Spleen (tissue), 11 donors: ENCODE results near the gene XBP1. TPM values are rescaled to one million over a fixed set of nuclear protein-coding genes. Genes with fewer than 3 reads are reported as not detected.

ENCODE experiments used
- DNase-seq: peaks from one replicate; pipeline ENCODE4 v3.0.0-alpha.2; 2020
- H3K27ac ChIP-seq, 8 donors: fragments of 200-600 bp; sonication (generic) in 7 of 8; 1 replicate in 4 of 8; 2 replicates in 4 of 8; pipeline versions ENCODE4 v1.5.0 to v1.8.0; 2016 to 2021; ENCODE audit warnings: inconsistent platforms in 4 of 8, mild to moderate bottlenecking in 4 of 8, moderate library complexity in 1 of 8
- H3K27me3 ChIP-seq, 7 donors: fragments of 200-600 bp; sonication (generic) in 6 of 7; replicated peaks in 1 of 7; 1 replicate in 4 of 7; 2 replicates in 3 of 7; pipeline versions ENCODE4 v1.5.0 to v1.8.0; 2016 to 2021; ENCODE audit warnings: inconsistent platforms in 3 of 7, mild to moderate bottlenecking in 1 of 7
- H3K36me3 ChIP-seq, 6 donors: fragments of 200-600 bp; sonication (generic) in 5 of 6; 1 replicate in 4 of 6; 2 replicates in 2 of 6; pipeline versions ENCODE4 v1.5.0 to v1.8.0; 2016 to 2021; ENCODE audit warnings: inconsistent platforms in 2 of 6
- H3K4me1 ChIP-seq, 6 donors: fragments of 200-600 bp; sonication (generic) in 5 of 6; 1 replicate in 3 of 6; 2 replicates in 3 of 6; pipeline versions ENCODE4 v1.5.0 to v1.8.0; 2016 to 2021; ENCODE audit warnings: inconsistent platforms in 3 of 6
- H3K4me3 ChIP-seq, 8 donors: fragments of 200-600 bp; sonication (generic) in 7 of 8; 1 replicate in 4 of 8; 2 replicates in 4 of 8; pipeline versions ENCODE4 v1.5.0 to v1.8.0; 2016 to 2021; ENCODE audit warnings: inconsistent platforms in 4 of 8, mild to moderate bottlenecking in 4 of 8, moderate library complexity in 2 of 8
- H3K9me3 ChIP-seq, 8 donors: fragments of 200-600 bp; sonication (generic) in 7 of 8; 1 replicate in 4 of 8; 2 replicates in 4 of 8; pipeline versions ENCODE4 v1.5.0 to v1.8.0; 2016 to 2021; ENCODE audit warnings: inconsistent platforms in 4 of 8
- POLR2A ChIP-seq, 3 donors: fragments of 450-650 bp; IDR thresholded peaks; one replicate each; pipeline ENCODE4 v1.5.1; 2017; ENCODE audit warnings: antibody characterized with exemption in 3 of 3, mild to moderate bottlenecking in 1 of 3
- POLR2AphosphoS5 ChIP-seq, 3 donors: sonication (generic); formaldehyde crosslinking; IDR thresholded peaks; one replicate each; pipeline ENCODE4 v1.5.1; 2017; ENCODE audit warnings: antibody characterized with exemption in 3 of 3
- WGBS, 5 donors: extraction: QIAGEN DNeasy Blood & Tissue Kit in 3 of 5; methylation state at CpG; one replicate each; pipeline versions ENCODE4 v1.1.5 to v1.1.7; 2013 to 2018; 5-methylcytosine and 5-hydroxymethylcytosine counted together
- intact Hi-C: fragments of 100-400 bp; cut with DNase I; formaldehyde crosslinking; loops from one replicate; pipeline ENCODE4 v1.15.0; 2023; ENCODE audit warnings: low total_unique reads
- polyA plus RNA-seq, 3 donors: library from polyadenylated mRNA; stranded (reverse); fragments of 200-250 nt; gene quantifications; one replicate each; pipeline ENCODE4 v1.2.1, GENCODE V29; 2013
- total RNA-seq, 7 donors: library from RNA; depleted of rRNA in 3 of 7; stranded (reverse); fragments of >200 nt in 3 of 7; fragmentation: NEBNext Ultra II Directional in 4 of 7; extraction: Animal tissue kit (Norgen Biotek cat#: 25700) in 4 of 7; gene quantifications; one replicate each; pipeline versions ENCODE4 v1.1.0 to v1.2.1, GENCODE V29; 2016 to 2021
- TF ChIP-seq, protein P1 (sequence below), 11 experiments: fragments of 200-600 bp in 7 of 11; fragments of 450-650 bp in 4 of 11; sonication (generic) in 4 of 11; IDR thresholded peaks in 8 of 11; conservative IDR thresholded peaks in 3 of 11; 1 replicate in 7 of 11; 2 replicates in 4 of 11; pipeline versions ENCODE4 v1.4.0 to v1.8.0; 2016 to 2021; ENCODE audit warnings: antibody characterized with exemption in 11 of 11, inconsistent platforms in 4 of 11, mild to moderate bottlenecking in 1 of 11
- donor health status: healthy with polysubstance abuse.
- donor health status: DM: no; HTN: no; CAD: no; lungs with moderate emphysema.
- donor health status: DM: no; HTN: no; CAD: no.
- donor health status: Bipolar disorder and iron deficiency.
- donor health status: healthy.
- donor health status: DM: no; HTN: no; CAD: no.
- donor health status: DM: yes; HTN: yes; CAD: no.

The XBP1 gene
- total and polyA plus RNA-seq, 10 donors, result 26.8 to 703 (median 219) TPM

DNA sequence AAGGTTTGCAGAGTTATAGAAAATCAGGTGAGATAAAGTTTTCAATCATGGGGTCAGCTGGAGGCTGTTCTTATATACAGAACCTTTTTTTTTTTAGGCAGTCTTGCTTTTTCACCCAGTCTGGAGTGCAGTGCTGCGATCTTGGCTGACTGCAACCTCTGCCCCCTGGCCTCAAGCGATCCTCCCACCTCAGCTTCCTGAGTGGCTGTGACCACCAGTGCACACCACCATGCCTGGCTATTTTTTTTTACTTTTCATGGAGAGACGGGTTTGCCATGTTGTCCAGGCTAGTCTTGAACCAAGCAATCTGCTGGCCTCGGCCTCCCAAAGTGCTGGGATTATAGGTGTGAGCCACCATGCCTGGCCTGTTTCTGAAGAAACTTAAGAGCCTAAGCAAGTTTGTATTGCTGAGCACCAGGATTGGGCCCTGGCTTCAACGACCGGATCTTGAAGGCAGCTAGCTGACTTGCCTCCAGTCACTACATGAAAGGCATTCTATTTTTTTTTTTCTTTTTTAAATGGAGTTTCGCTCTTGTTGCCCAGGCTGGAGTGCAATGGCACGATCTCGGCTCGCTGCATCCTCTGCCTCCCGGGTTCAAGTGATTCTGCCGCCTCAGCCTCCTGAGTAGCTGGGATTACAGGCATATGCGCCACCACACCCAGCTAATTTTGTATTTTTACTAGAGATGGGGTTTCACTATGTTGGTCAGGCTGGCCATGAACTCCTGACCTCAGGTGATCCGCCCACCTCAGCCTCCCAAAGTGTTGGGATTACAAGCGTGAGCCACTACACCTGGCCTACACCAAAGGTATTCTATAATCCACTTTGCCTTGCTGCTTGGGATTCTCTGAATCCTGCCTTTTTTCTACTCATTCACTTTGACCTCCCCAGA lies 7.6 kb downstream of the XBP1 start:
- TF ChIP-seq POLR2A (IDR thresholded peaks at IDR 0.05), result no peak
- peak in 2 of 3 donors; percentile 36 to 49 for TF ChIP-seq POLR2AphosphoS5 (IDR thresholded peaks at IDR 0.05)
- H3K36me3 ChIP-seq, result peaks cover 0 to 77% (median 50%) of the 10 kb centered on the region in 6 donors
- H3K27ac ChIP-seq, result peak overlapping the region in 7 of 8 donors; percentile 3 to 80 (median 45)
- intact Hi-C loops, result no loop called here
- H3K9me3 ChIP-seq, result no peaks in the 10 kb centered on the region
- H3K4me1 ChIP-seq, result peaks cover 32 to 89% (median 73%) of the 10 kb centered on the region in 6 donors
- 70 to 76% (median 72%) methylated on average over 15 of the region's 15 CpGs for WGBS, 5 donors
- peak; percentile 49 for DNase-seq
- H3K27me3 ChIP-seq, result no peaks in the 10 kb centered on the region
- no peak overlapping the region for H3K4me3 ChIP-seq

- Histone ChIP-seq H3K36me3 (peaks cover 0 to 77% (median 53%) of the 10 kb centered on the region in 6 donors), H3K4me1 (peaks cover 25 to 81% (median 65%) of the 10 kb centered on the region in 6 donors), H3K27ac (peak overlapping the region in 7 of 8 donors; percentile 3 to 80 (median 45))
Observed at GRCh38 chr22:28791841-28792490, 8.4 kb downstream of the XBP1 start.

GRCh38 chr22:28791124-28791523 lies 9.2 kb downstream of the XBP1 start:
- DNase-seq, result peak; percentile 15
- TF ChIP-seq POLR2AphosphoS5 (IDR thresholded peaks at IDR 0.05) (no peak), POLR2A (IDR thresholded peaks at IDR 0.05) (no peak)
- TF ChIP-seq, protein P1, sequence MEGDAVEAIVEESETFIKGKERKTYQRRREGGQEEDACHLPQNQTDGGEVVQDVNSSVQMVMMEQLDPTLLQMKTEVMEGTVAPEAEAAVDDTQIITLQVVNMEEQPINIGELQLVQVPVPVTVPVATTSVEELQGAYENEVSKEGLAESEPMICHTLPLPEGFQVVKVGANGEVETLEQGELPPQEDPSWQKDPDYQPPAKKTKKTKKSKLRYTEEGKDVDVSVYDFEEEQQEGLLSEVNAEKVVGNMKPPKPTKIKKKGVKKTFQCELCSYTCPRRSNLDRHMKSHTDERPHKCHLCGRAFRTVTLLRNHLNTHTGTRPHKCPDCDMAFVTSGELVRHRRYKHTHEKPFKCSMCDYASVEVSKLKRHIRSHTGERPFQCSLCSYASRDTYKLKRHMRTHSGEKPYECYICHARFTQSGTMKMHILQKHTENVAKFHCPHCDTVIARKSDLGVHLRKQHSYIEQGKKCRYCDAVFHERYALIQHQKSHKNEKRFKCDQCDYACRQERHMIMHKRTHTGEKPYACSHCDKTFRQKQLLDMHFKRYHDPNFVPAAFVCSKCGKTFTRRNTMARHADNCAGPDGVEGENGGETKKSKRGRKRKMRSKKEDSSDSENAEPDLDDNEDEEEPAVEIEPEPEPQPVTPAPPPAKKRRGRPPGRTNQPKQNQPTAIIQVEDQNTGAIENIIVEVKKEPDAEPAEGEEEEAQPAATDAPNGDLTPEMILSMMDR (IDR thresholded peaks at IDR 0.05 in 8 of 11, conservative IDR thresholded peaks at IDR 0.05 in 3 of 11), result no peak
- intact Hi-C loops, result no loop called here

More at GRCh38 chr22:28791841-28792490, 8.4 kb downstream of the XBP1 start:
- WGBS, 5 donors, result 25 to 58% (median 42%) methylated on average over 3 of the region's 3 CpGs
- no peaks in the 10 kb centered on the region for H3K27me3 ChIP-seq
- no peaks in the 10 kb centered on the region for H3K9me3 ChIP-seq
- H3K4me3 ChIP-seq, result no peak overlapping the region
- no peak for DNase-seq
- intact Hi-C loops, result no loop called here
- TF ChIP-seq POLR2A (IDR thresholded peaks at IDR 0.05) (no peak), POLR2AphosphoS5 (IDR thresholded peaks at IDR 0.05) (no peak)
- TF ChIP-seq, protein P1 (IDR thresholded peaks at IDR 0.05 in 8 of 11, conservative IDR thresholded peaks at IDR 0.05 in 3 of 11), result no peak

GRCh38 chr22:28788601-28789000 lies 11.8 kb downstream of the XBP1 start:
- WGBS, 5 donors, result 64 to 81% (median 74%) methylated on average over 3 of the region's 3 CpGs

More at GRCh38 chr22:28791124-28791523, 9.2 kb downstream of the XBP1 start:
- WGBS, 5 donors, result 92 to 97% (median 94%) methylated on average over 5 of the region's 5 CpGs
- Histone ChIP-seq H3K36me3 (peaks cover 0 to 77% (median 51%) of the 10 kb centered on the region in 6 donors), H3K9me3 (no peaks in the 10 kb centered on the region), H3K4me1 (peaks cover 21 to 73% (median 57%) of the 10 kb centered on the region in 6 donors), H3K4me3 (no peak overlapping the region), H3K27ac (peak overlapping the region in 6 of 8 donors; percentile 13 to 80 (median 49)), H3K27me3 (no peaks in the 10 kb centered on the region)

More at GRCh38 chr22:28788601-28789000, 11.8 kb downstream of the XBP1 start:
- Histone ChIP-seq H3K27ac (no peak overlapping the region), H3K4me1 (peaks cover 11 to 55% (median 37%) of the 10 kb centered on the region in 6 donors), H3K4me3 (no peak overlapping the region), H3K27me3 (no peaks in the 10 kb centered on the region), H3K36me3 (peaks cover 0 to 77% (median 49%) of the 10 kb centered on the region in 6 donors), H3K9me3 (no peaks in the 10 kb centered on the region)
- TF ChIP-seq, protein P1 (IDR thresholded peaks at IDR 0.05 in 8 of 11, conservative IDR thresholded peaks at IDR 0.05 in 3 of 11), result no peak
- no peak for TF ChIP-seq POLR2AphosphoS5 (IDR thresholded peaks at IDR 0.05)
- TF ChIP-seq POLR2A (IDR thresholded peaks at IDR 0.05), result no peak
- intact Hi-C loops, result no loop called here
- DNase-seq, result no peak
